HEK293 (cell line): ENCODE data around the gene NINL.

Source experiments
- CTCF ChIA-PET: fragments of 350-600 bp; formaldehyde crosslinking; extraction: SDS; loops from one replicate; lab custom pipeline; 2021; ENCODE audit warnings: antibody characterized with exemption; lab: Yijun Ruan, JAX
- POLR2A ChIA-PET: fragments of 300-600 bp; formaldehyde crosslinking; extraction: SDS; loops from one replicate; lab custom pipeline; 2020; ENCODE audit warnings: antibody characterized with exemption, inconsistent platforms; lab: Yijun Ruan, JAX
- H3K27ac ChIP-seq: fragments of 200-500 bp; sonication (Bioruptor generic); 2 replicates; pipeline ENCODE4 v1.5.1; 2014; ENCODE audit warnings: low read depth, low read length, control low read depth, inconsistent platforms; ENCODE audit errors: extremely low read depth
- H3K36me3 ChIP-seq, 2 experiments: fragments of 200-500 bp in 1 of 2; sonication (Bioruptor generic) in 1 of 2; 1 replicate in 1 of 2; 2 replicates in 1 of 2; pipeline ENCODE4 v1.5.1; 2014 to 2017; ENCODE audit warnings: inconsistent platforms in 2 of 2, low read length in 2 of 2; ENCODE audit not compliant: control insufficient read depth in 2 of 2, insufficient read depth in 1 of 2
- H3K4me1 ChIP-seq: fragments of 200-500 bp; sonication (Bioruptor generic); 2 replicates; pipeline ENCODE4 v1.5.1; 2014; ENCODE audit warnings: mild to moderate bottlenecking, low read length, inconsistent platforms; ENCODE audit not compliant: control insufficient read depth, insufficient read depth
- H3K4me3 ChIP-seq: 2 replicates; pipeline ENCODE4 v1.5.1; 2011; ENCODE audit warnings: low read depth, mild to moderate bottlenecking, control low read depth, low read length, moderate library complexity
- H3K9me3 ChIP-seq: fragments of 200-500 bp; sonication (Bioruptor generic); 2 replicates; pipeline ENCODE4 v1.5.1; 2014; ENCODE audit warnings: low read depth, low read length, inconsistent platforms; ENCODE audit not compliant: control insufficient read depth, insufficient read depth
- EGR2 ChIP-seq: fragments of 450-650 bp; formaldehyde crosslinking; IDR thresholded peaks from 2 replicates; pipeline ENCODE4 v1.5.1; 2016; ENCODE audit warnings: low read depth, missing biosample characterization, missing genetic modification characterization
- MZF1 ChIP-seq: fragments of 450-650 bp; formaldehyde crosslinking; IDR thresholded peaks from 2 replicates; pipeline ENCODE4 v1.5.1; 2017; ENCODE audit warnings: missing biosample characterization, missing genetic modification characterization, borderline replicate concordance
- OVOL3 ChIP-seq: fragments of 450-650 bp; formaldehyde crosslinking; IDR thresholded peaks from 2 replicates; pipeline ENCODE4 v1.5.1; 2016; ENCODE audit warnings: missing biosample characterization, missing genetic modification characterization
- SCRT2 ChIP-seq: fragments of 450-650 bp; formaldehyde crosslinking; IDR thresholded peaks from 2 replicates; pipeline ENCODE4 v1.5.1; 2016; ENCODE audit warnings: missing biosample characterization, missing genetic modification characterization
- WT1 ChIP-seq: fragments of 450-650 bp; formaldehyde crosslinking; IDR thresholded peaks from 2 replicates; pipeline ENCODE4 v1.5.1; 2016; ENCODE audit warnings: missing biosample characterization, missing genetic modification characterization
- YY2 ChIP-seq: fragments of 450-650 bp; formaldehyde crosslinking; IDR thresholded peaks from 2 replicates; pipeline ENCODE4 v1.5.1; 2016; ENCODE audit warnings: missing biosample characterization, missing genetic modification characterization
- ZBTB17 ChIP-seq: fragments of 450-650 bp; formaldehyde crosslinking; IDR thresholded peaks from 2 replicates; pipeline ENCODE4 v1.5.1; 2016; ENCODE audit warnings: missing biosample characterization, missing genetic modification characterization
- ZFHX2 ChIP-seq: fragments of 450-650 bp; formaldehyde crosslinking; conservative IDR thresholded peaks from 2 replicates; pipeline ENCODE4 v1.5.1; 2016; ENCODE audit warnings: missing biosample characterization, missing genetic modification characterization
- ZNF174 ChIP-seq: fragments of 450-650 bp; formaldehyde crosslinking; IDR thresholded peaks from 2 replicates; pipeline ENCODE4 v1.5.0; 2017; ENCODE audit warnings: missing biosample characterization, mild to moderate bottlenecking, missing genetic modification characterization
- ZNF184 ChIP-seq: fragments of 450-650 bp; IDR thresholded peaks from 2 replicates; pipeline ENCODE4 v1.5.1; 2018; ENCODE audit warnings: missing biosample characterization, mild to moderate bottlenecking, missing genetic modification characterization
- ZNF214 ChIP-seq: fragments of 450-650 bp; formaldehyde crosslinking; IDR thresholded peaks from 2 replicates; pipeline ENCODE4 v1.5.1; 2017; ENCODE audit warnings: missing biosample characterization, mild to moderate bottlenecking, missing genetic modification characterization, borderline replicate concordance
- ZNF341 ChIP-seq: fragments of 450-650 bp; formaldehyde crosslinking; IDR thresholded peaks from 2 replicates; pipeline ENCODE4; 2016; ENCODE audit warnings: low read depth, missing biosample characterization, missing genetic modification characterization
- ZNF426 ChIP-seq: fragments of 450-650 bp; formaldehyde crosslinking; IDR thresholded peaks from 2 replicates; pipeline ENCODE4 v1.5.1; 2017; ENCODE audit warnings: missing biosample characterization, missing genetic modification characterization, mild to moderate bottlenecking, inconsistent platforms, moderate library complexity
- ZNF664 ChIP-seq: fragments of 450-650 bp; formaldehyde crosslinking; IDR thresholded peaks from 2 replicates; pipeline ENCODE4 v1.5.1; 2016; ENCODE audit warnings: missing biosample characterization, missing genetic modification characterization
- ZNF776 ChIP-seq: fragments of 450-650 bp; formaldehyde crosslinking; IDR thresholded peaks from 2 replicates; pipeline ENCODE4 v1.5.0; 2017; ENCODE audit warnings: missing biosample characterization, missing genetic modification characterization, borderline replicate concordance
- ZNF830 ChIP-seq: fragments of 450-650 bp; IDR thresholded peaks from 2 replicates; pipeline ENCODE4 v1.5.0; 2018; ENCODE audit warnings: missing biosample characterization, missing genetic modification characterization, low read depth, mild to moderate bottlenecking, moderate library complexity
- ZSCAN16 ChIP-seq: fragments of 450-650 bp; formaldehyde crosslinking; IDR thresholded peaks from 2 replicates; pipeline ENCODE4 v1.5.1; 2016; ENCODE audit warnings: missing biosample characterization, missing genetic modification characterization
- TF ChIP-seq, protein P1 (sequence below): fragments of 450-650 bp; formaldehyde crosslinking; conservative IDR thresholded peaks from 2 replicates; pipeline ENCODE4 v1.5.1; 2016; ENCODE audit warnings: low read depth, missing biosample characterization, missing genetic modification characterization
- TF ChIP-seq, protein P2 (sequence below): fragments of 450-650 bp; formaldehyde crosslinking; IDR thresholded peaks from 2 replicates; pipeline ENCODE4 v1.5.1; 2016; ENCODE audit warnings: missing biosample characterization, missing genetic modification characterization
- TF ChIP-seq, protein P3 (sequence below): fragments of 450-650 bp; formaldehyde crosslinking; IDR thresholded peaks from 2 replicates; pipeline ENCODE4 v1.5.1; 2016; ENCODE audit warnings: missing biosample characterization, missing genetic modification characterization
- TF ChIP-seq, protein P4 (sequence below): fragments of 450-650 bp; formaldehyde crosslinking; IDR thresholded peaks from 2 replicates; pipeline ENCODE4 v1.5.1; 2016; ENCODE audit warnings: missing biosample characterization, missing genetic modification characterization
- TF ChIP-seq, protein P5 (sequence below): fragments of 450-650 bp; formaldehyde crosslinking; IDR thresholded peaks from 2 replicates; pipeline ENCODE4 v1.5.1; 2016; ENCODE audit warnings: missing biosample characterization, missing genetic modification characterization

Gene NINL

DNA sequence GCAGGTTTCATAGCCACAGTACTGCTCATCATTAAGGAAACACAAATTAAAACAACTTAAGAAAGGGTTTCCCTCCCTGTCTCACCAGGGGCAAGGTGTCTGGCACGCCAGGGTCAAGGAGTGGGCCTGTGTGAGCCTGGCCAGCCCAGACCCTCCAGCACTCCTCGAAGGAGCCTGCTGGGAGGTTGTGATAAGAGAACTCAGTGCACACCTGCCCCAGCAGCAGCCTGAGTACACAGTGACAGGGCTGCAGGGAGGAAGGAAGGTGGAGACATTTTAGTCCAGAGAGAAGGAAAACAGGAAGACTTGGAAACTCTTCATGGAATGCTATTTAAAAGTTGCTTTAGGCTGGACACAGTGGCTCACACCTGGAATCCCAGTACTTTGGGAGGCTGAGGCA lies 14.1 kb downstream of the NINL start (continued):
- TF ChIP-seq, protein P1, sequence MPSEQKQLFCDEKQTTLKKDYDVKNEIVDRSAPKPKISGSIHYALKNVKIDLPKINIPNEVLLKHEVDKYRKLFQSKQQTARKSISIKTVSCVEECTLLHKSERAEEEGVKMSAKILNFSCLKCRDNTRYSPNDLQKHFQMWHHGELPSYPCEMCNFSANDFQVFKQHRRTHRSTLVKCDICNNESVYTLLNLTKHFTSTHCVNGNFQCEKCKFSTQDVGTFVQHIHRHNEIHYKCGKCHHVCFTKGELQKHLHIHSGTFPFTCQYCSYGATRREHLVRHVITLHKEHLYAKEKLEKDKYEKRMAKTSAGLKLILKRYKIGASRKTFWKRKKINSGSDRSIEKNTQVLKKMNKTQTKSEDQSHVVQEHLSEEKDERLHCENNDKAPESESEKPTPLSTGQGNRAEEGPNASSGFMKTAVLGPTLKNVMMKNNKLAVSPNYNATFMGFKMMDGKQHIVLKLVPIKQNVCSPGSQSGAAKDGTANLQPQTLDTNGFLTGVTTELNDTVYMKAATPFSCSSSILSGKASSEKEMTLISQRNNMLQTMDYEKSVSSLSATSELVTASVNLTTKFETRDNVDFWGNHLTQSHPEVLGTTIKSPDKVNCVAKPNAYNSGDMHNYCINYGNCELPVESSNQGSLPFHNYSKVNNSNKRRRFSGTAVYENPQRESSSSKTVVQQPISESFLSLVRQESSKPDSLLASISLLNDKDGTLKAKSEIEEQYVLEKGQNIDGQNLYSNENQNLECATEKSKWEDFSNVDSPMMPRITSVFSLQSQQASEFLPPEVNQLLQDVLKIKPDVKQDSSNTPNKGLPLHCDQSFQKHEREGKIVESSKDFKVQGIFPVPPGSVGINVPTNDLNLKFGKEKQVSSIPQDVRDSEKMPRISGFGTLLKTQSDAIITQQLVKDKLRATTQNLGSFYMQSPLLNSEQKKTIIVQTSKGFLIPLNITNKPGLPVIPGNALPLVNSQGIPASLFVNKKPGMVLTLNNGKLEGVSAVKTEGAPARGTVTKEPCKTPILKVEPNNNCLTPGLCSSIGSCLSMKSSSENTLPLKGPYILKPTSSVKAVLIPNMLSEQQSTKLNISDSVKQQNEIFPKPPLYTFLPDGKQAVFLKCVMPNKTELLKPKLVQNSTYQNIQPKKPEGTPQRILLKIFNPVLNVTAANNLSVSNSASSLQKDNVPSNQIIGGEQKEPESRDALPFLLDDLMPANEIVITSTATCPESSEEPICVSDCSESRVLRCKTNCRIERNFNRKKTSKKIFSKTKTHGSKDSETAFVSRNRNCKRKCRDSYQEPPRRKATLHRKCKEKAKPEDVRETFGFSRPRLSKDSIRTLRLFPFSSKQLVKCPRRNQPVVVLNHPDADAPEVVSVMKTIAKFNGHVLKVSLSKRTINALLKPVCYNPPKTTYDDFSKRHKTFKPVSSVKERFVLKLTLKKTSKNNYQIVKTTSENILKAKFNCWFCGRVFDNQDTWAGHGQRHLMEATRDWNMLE (tag by site-specific recombination): no peak
- TF ChIP-seq WT1 (tag by site-specific recombination) (no peak), ZNF664 (no peak), MZF1 (tag by site-specific recombination) (no peak)
- TF ChIP-seq, protein P2, sequence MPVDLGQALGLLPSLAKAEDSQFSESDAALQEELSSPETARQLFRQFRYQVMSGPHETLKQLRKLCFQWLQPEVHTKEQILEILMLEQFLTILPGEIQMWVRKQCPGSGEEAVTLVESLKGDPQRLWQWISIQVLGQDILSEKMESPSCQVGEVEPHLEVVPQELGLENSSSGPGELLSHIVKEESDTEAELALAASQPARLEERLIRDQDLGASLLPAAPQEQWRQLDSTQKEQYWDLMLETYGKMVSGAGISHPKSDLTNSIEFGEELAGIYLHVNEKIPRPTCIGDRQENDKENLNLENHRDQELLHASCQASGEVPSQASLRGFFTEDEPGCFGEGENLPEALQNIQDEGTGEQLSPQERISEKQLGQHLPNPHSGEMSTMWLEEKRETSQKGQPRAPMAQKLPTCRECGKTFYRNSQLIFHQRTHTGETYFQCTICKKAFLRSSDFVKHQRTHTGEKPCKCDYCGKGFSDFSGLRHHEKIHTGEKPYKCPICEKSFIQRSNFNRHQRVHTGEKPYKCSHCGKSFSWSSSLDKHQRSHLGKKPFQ (tag by site-specific recombination): no peak

DNA sequence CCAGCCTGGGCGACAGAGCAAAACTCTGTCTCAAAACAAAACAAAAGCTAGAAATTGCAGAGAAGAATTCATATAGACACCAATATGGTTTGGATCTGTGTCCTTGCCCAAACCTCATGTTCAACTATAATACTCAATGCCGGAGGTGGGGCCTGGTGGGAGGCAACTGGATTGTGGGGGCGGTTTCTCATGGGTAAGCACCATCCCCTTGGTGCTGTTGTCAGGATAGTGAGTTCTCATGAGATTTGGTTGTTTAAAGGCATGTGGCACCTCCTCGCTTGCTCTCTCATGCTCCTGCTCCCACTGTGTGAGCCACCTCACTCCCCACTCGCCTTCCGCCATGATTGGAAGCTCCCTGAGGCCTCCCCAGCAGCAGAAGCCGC lies 15.2 kb downstream of the NINL start:
- no peaks in the 10 kb centered on the region; a peak in 1 of 3 replicates for H3K36me3 ChIP-seq
- TF ChIP-seq EGR2 (peak; percentile 72), ZFHX2 (tag by site-specific recombination) (peak; percentile 77), ZNF184 (no peak)
- no peaks in the 10 kb centered on the region; the same call in 1 of the 2 replicates for H3K4me1 ChIP-seq
- H3K4me3 ChIP-seq: no peak overlapping the region
- no peak overlapping the region for H3K27ac ChIP-seq
- POLR2A ChIA-PET: no interaction called here
- no peaks in the 10 kb centered on the region for H3K9me3 ChIP-seq
- CTCF ChIA-PET: no interaction called here

DNA sequence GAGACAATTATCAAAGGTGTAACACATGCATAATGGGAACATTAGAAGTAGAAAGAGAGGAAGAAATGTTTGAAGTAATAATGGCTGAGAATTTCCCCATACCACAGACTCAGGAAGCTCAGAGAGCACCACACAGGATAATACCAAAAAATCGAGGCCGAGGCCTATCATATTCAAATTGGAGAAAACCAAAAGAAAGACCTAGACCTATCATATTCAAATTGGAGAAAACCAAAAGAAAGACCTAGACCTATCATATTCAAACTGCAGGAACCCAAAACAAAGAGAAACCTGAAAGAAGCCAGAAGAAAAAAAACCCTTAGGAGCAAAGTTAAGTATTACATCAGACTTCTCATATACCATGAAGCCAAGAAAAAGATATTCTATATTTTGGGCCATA lies 18.0 kb downstream of the NINL start:
- Histone ChIP-seq H3K9me3 (no peaks in the 10 kb centered on the region), H3K27ac (no peak overlapping the region), H3K4me3 (no peak overlapping the region), H3K36me3 (no peaks in the 10 kb centered on the region; a peak in 1 of 3 replicates), H3K4me1 (no peaks in the 10 kb centered on the region)
- CTCF ChIA-PET: interaction anchor here (0.6 to 0.7 kb wide), 2 partner anchors 47 to 58 kb away, joined by 3 to 4 read pairs; no protein-coding TSS in a partner anchor
- POLR2A ChIA-PET: no interaction called here
- TF ChIP-seq ZNF214 (tag by site-specific recombination) (no peak), SCRT2 (tag by site-specific recombination) (no peak), ZNF830 (no peak), ZBTB17 (tag by site-specific recombination) (no peak), ZNF174 (tag by site-specific recombination) (no peak), ZNF341 (tag by site-specific recombination) (no peak), YY2 (tag by site-specific recombination) (no peak), ZSCAN16 (tag by site-specific recombination) (no peak), ZNF426 (tag by site-specific recombination) (no peak), ZNF776 (tag by site-specific recombination) (no peak), OVOL3 (tag by site-specific recombination) (no peak)
- TF ChIP-seq, protein P3, sequence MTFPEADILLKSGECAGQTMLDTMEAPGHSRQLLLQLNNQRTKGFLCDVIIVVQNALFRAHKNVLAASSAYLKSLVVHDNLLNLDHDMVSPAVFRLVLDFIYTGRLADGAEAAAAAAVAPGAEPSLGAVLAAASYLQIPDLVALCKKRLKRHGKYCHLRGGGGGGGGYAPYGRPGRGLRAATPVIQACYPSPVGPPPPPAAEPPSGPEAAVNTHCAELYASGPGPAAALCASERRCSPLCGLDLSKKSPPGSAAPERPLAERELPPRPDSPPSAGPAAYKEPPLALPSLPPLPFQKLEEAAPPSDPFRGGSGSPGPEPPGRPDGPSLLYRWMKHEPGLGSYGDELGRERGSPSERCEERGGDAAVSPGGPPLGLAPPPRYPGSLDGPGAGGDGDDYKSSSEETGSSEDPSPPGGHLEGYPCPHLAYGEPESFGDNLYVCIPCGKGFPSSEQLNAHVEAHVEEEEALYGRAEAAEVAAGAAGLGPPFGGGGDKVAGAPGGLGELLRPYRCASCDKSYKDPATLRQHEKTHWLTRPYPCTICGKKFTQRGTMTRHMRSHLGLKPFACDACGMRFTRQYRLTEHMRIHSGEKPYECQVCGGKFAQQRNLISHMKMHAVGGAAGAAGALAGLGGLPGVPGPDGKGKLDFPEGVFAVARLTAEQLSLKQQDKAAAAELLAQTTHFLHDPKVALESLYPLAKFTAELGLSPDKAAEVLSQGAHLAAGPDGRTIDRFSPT: no peak
- TF ChIP-seq, protein P4, sequence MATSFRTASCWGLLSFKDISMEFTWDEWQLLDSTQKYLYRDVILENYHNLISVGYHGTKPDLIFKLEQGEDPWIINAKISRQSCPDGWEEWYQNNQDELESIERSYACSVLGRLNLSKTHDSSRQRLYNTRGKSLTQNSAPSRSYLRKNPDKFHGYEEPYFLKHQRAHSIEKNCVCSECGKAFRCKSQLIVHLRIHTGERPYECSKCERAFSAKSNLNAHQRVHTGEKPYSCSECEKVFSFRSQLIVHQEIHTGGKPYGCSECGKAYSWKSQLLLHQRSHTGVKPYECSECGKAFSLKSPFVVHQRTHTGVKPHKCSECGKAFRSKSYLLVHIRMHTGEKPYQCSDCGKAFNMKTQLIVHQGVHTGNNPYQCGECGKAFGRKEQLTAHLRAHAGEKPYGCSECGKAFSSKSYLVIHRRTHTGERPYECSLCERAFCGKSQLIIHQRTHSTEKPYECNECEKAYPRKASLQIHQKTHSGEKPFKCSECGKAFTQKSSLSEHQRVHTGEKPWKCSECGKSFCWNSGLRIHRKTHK: no peak
- TF ChIP-seq, protein P5, sequence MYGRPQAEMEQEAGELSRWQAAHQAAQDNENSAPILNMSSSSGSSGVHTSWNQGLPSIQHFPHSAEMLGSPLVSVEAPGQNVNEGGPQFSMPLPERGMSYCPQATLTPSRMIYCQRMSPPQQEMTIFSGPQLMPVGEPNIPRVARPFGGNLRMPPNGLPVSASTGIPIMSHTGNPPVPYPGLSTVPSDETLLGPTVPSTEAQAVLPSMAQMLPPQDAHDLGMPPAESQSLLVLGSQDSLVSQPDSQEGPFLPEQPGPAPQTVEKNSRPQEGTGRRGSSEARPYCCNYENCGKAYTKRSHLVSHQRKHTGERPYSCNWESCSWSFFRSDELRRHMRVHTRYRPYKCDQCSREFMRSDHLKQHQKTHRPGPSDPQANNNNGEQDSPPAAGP: no peak
